Naive thymus-derived CD8-positive, alpha-beta T cell (primary cell): Measurements from ENCODE around the gene SCAMP1. TPM values are rescaled to one million over a fixed set of nuclear protein-coding genes. Genes with fewer than 3 reads are reported as not detected.
"Not testable (repeated sequence)": the region's sequence is repeated elsewhere in the genome, so short reads cannot be mapped to it uniquely, and the experiment has no call there.

ENCODE experiments used
- ATAC-seq, 2 donors: fragments of 150-1000 bp; cut with Tn5 transposase in 1 of 2; sonication (Bioruptor Pico), chemical (Tn5 transposase) in 1 of 2; 1 replicate in 1 of 2; 2 replicates in 1 of 2; pipeline ENCODE4 v1.10.0; 2021; ENCODE audit warnings: mild to moderate bottlenecking in 2 of 2, moderate library complexity in 2 of 2
- POLR2A ChIA-PET: fragments of 350-600 bp; sonication (Branson Sonifier 250); formaldehyde crosslinking; loops from one replicate; lab custom pipeline; 2021; ENCODE audit warnings: antibody characterized with exemption; lab: Charles Lee
- DNase-seq, 10 donors: peaks; one replicate each; pipeline versions ENCODE4 v3.0.0 to v3.0.0-alpha.2; 2020 to 2022
- H3K27ac Mint-ChIP-seq, 10 donors: one replicate each; pipeline ENCODE4 v1.8.0; 2020 to 2022; ENCODE audit warnings: mild to moderate bottlenecking in 10 of 10, mixed read lengths in 10 of 10, moderate library complexity in 4 of 10, inconsistent platforms in 1 of 10
- H3K27me3 Mint-ChIP-seq, 5 donors: one replicate each; pipeline ENCODE4 v1.8.0; 2021 to 2022; ENCODE audit warnings: mixed read lengths in 5 of 5
- H3K36me3 Mint-ChIP-seq, 3 donors: one replicate each; pipeline ENCODE4 v1.8.0; 2020 to 2022; ENCODE audit warnings: mixed read lengths in 3 of 3, mild to moderate bottlenecking in 2 of 3, inconsistent platforms in 1 of 3
- H3K4me1 Mint-ChIP-seq, 4 donors: one replicate each; pipeline ENCODE4 v1.8.0; 2021 to 2022; ENCODE audit warnings: mixed read lengths in 4 of 4
- H3K4me3 Mint-ChIP-seq, 10 donors: one replicate each; pipeline ENCODE4 v1.8.0; 2020 to 2022; ENCODE audit warnings: mild to moderate bottlenecking in 10 of 10, mixed read lengths in 10 of 10, moderate library complexity in 6 of 10, inconsistent platforms in 1 of 10
- H3K9me3 Mint-ChIP-seq, 9 donors: one replicate each; pipeline ENCODE4 v1.8.0; 2020 to 2022; ENCODE audit warnings: mixed read lengths in 9 of 9, mild to moderate bottlenecking in 3 of 9, inconsistent platforms in 1 of 9, moderate library complexity in 1 of 9
- polyA plus RNA-seq, 3 donors: library from polyadenylated mRNA; unstranded; fragments of 300-500 nt; fragmentation: Illumina TruSeq; gene quantifications; one replicate each; pipeline ENCODE4 v1.2.3, GENCODE V29; 2021
- total RNA-seq, 8 experiments: library from RNA in 2 of 8; stranded (reverse) in 2 of 8; gene quantifications; one replicate each; pipeline ENCODE4 v1.2.3 and lab custom pipeline; 2021 to 2026

SCAMP1 gene
- total and polyA plus RNA-seq, 5 experiments from 2014 or later, result 22.0 to 29.3 (median 26.4) TPM

DNA sequence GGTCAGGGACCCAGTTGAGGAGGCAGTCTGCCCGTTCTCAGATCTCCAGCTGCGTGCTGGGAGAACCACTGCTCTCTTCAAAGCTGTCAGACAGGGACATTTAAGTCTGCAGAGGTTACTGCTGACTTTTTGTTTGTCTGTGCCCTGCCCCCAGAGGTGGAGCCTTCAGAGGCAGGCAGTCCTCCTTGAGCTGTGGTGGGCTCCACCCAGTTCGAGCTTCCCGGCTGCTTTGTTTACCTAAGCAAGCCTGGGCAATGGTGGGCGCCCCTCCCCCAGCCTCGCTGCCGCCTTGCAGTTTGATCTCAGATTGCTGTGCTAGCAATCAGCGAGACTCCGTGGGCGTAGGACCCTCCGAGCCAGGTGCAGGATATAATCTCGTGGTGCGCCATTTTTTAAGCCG lies 97.1 kb downstream of the SCAMP1 start:
- H3K4me3 Mint-ChIP-seq, H3K27me3 Mint-ChIP-seq, ATAC-seq, H3K27ac Mint-ChIP-seq, DNase-seq, POLR2A ChIA-PET, H3K9me3 Mint-ChIP-seq: not testable (repeated sequence)
- Mint-ChIP-seq H3K36me3 (peaks cover 18 to 50% (median 46%) of the 10 kb centered on the region in 3 donors), H3K4me1 (peaks cover 11 to 20% (median 15%) of the 10 kb centered on the region in 4 donors)

- DNase-seq, result no peak
- peaks cover 24 to 61% (median 51%) of the 10 kb centered on the region in 3 donors for H3K36me3 Mint-ChIP-seq
- H3K9me3 Mint-ChIP-seq, result peaks cover 0 to 6% (median 0%) of the 10 kb centered on the region in 9 donors
- ATAC-seq, result no peak
- H3K4me1 Mint-ChIP-seq, result peaks cover 11 to 20% (median 16%) of the 10 kb centered on the region in 4 donors
- POLR2A ChIA-PET, result no interaction called here
- no peak overlapping the region for H3K27ac Mint-ChIP-seq
- H3K4me3 Mint-ChIP-seq, result no peak overlapping the region
- H3K27me3 Mint-ChIP-seq, result no peaks in the 10 kb centered on the region
These were observed 98.4 kb downstream of the SCAMP1 start for GRCh38 chr5:78458843-78459242.

DNA sequence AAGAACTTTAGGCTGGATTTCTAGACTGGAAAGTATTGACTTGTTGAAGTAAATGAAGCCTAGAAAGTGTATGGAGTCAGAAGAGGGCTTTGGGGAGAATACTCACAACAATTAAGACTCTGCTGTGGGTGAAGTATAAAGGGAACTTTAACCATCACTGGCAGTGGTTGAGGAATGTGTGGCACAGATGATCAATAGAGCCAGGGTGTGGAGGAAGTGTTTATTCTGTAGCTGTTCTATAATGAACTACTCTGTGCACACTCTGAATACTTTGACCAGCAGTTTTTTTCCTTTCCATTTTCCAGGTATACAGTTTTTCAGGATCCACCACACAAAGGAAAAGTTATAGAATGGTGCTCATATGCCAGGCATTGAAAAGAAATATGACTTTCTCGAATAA lies 106.7 kb downstream of the SCAMP1 start:
- H3K4me3 Mint-ChIP-seq, result no peak overlapping the region

DNA sequence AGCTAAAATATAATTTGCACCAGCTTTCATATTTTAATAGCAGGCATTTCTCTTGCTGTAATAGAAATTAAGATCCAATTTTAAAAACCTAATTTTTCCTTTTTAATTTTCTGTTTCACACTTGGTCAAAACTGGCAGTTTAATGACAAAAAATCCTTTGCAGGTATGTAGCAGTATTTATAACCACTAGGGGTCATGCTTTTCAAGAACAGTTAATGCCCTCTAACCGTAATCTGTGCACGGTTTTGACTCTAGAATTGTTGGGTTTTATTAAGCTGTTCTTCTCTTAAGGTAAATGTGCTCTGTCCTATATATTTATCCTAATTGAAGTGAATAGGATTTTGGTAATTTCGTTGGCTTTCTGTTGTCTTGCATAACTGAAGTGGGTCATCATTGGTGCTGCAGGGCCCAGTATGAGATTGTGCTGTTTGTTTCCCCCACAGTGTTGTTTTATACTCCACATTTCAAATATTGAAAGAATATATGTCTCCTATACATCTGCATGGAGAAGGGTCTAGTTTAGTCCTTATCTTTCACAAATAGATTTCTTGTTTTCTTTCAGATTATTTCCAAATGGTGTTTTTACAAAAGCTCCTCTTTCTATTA lies 107.4 kb downstream of the SCAMP1 start:
- H3K27ac Mint-ChIP-seq, result no peak overlapping the region
- DNase-seq, result peak in 1 of 10 donors; percentile 9

More for the DNA sequence above, 106.7 kb downstream of the SCAMP1 start:
- Mint-ChIP-seq H3K36me3 (peaks cover 13 to 57% (median 26%) of the 10 kb centered on the region in 3 donors), H3K4me1 (peaks cover 0 to 11% (median 4%) of the 10 kb centered on the region in 4 donors), H3K27ac (peak overlapping the region in 1 of 10 donors; percentile 39), H3K27me3 (no peaks in the 10 kb centered on the region), H3K9me3 (no peaks in the 10 kb centered on the region)
- DNase-seq (no peak), ATAC-seq (no peak)
- POLR2A ChIA-PET, result no interaction called here

DNA sequence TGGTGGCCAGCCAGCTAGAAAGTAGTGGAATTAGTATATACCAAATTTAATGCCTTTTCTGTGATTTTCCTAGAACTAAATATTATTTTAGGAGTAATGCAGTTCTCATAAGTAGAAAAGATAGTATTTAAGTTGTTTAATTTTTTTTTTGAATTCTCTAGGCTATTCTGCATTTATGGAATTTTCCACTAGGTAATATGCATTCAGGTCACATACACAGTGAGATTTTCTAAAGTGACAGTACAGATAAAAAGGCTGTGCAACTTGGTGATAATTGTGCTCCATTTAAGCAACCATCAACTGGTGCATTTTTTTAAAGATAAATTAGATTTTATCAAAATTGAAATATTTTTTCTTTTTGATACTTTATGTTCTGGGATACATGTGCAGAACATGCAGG lies 111.5 kb downstream of the SCAMP1 start:
- peaks cover 0 to 43% (median 19%) of the 10 kb centered on the region in 3 donors for H3K36me3 Mint-ChIP-seq
- no peak overlapping the region for H3K27ac Mint-ChIP-seq
- H3K27me3 Mint-ChIP-seq, result no peaks in the 10 kb centered on the region
- H3K4me1 Mint-ChIP-seq, result peaks cover 0 to 4% (median 0%) of the 10 kb centered on the region in 4 donors
- no peak overlapping the region for H3K4me3 Mint-ChIP-seq
- POLR2A ChIA-PET, result no interaction called here
- no peaks in the 10 kb centered on the region for H3K9me3 Mint-ChIP-seq
- ATAC-seq, result no peak
- no peak for DNase-seq

More for the DNA sequence above, 107.4 kb downstream of the SCAMP1 start:
- no peak for ATAC-seq
- Mint-ChIP-seq H3K27me3 (no peaks in the 10 kb centered on the region), H3K9me3 (no peaks in the 10 kb centered on the region), H3K36me3 (peaks cover 12 to 52% (median 25%) of the 10 kb centered on the region in 3 donors), H3K4me1 (peaks cover 0 to 11% (median 4%) of the 10 kb centered on the region in 4 donors), H3K4me3 (no peak overlapping the region)
- POLR2A ChIA-PET, result no interaction called here

- Mint-ChIP-seq H3K36me3 (peaks cover 0 to 43% (median 25%) of the 10 kb centered on the region in 3 donors), H3K4me3 (no peak overlapping the region), H3K27ac (peak overlapping the region in 1 of 10 donors; percentile 15), H3K27me3 (no peaks in the 10 kb centered on the region), H3K9me3 (no peaks in the 10 kb centered on the region), H3K4me1 (no peaks in the 10 kb centered on the region)
- no peak for ATAC-seq
- POLR2A ChIA-PET, result no interaction called here
- no peak for DNase-seq
These were observed 112.2 kb downstream of the SCAMP1 start for GRCh38 chr5:78472469-78473106.

GRCh38 chr5:78473751-78474150 lies 113.3 kb downstream of the SCAMP1 start:
- Mint-ChIP-seq H3K9me3 (no peaks in the 10 kb centered on the region), H3K27me3 (no peaks in the 10 kb centered on the region), H3K4me1 (no peaks in the 10 kb centered on the region), H3K4me3 (no peak overlapping the region), H3K27ac (no peak overlapping the region), H3K36me3 (peaks cover 0 to 43% (median 28%) of the 10 kb centered on the region in 3 donors)
- POLR2A ChIA-PET, result no interaction called here
- no peak for ATAC-seq
- DNase-seq, result no peak

DNA sequence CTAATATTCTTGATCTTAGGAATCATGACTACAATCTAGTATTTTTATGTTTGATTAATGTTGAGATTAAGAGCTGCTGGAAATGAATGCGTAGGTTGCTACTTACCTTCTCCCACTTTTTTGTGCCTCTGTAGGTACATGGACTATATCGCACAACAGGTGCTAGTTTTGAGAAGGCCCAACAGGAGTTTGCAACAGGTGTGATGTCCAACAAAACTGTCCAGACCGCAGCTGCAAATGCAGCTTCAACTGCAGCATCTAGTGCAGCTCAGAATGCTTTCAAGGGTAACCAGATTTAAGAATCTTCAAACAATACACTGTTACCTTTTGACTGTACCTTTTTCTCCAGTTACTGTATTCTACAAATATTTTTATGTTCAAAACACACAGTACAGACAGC lies 115.0 kb downstream of the SCAMP1 start:
- Mint-ChIP-seq H3K27ac (no peak overlapping the region), H3K4me1 (no peaks in the 10 kb centered on the region), H3K4me3 (no peak overlapping the region), H3K9me3 (no peaks in the 10 kb centered on the region), H3K27me3 (no peaks in the 10 kb centered on the region), H3K36me3 (peaks cover 0 to 40% (median 28%) of the 10 kb centered on the region in 3 donors)
- no peak for DNase-seq
- no peak for ATAC-seq
- POLR2A ChIA-PET, result no interaction called here

GRCh38 chr5:78476795-78477194 lies 116.4 kb downstream of the SCAMP1 start:
- H3K4me1 Mint-ChIP-seq, result peaks cover 0 to under 1% (median 0%) of the 10 kb centered on the region in 4 donors
- H3K27ac Mint-ChIP-seq, result no peak overlapping the region
- no peaks in the 10 kb centered on the region for H3K27me3 Mint-ChIP-seq
- no peak overlapping the region for H3K4me3 Mint-ChIP-seq
- no peaks in the 10 kb centered on the region for H3K9me3 Mint-ChIP-seq
- ATAC-seq (no peak), DNase-seq (no peak)
- POLR2A ChIA-PET, result no interaction called here
- H3K36me3 Mint-ChIP-seq, result peaks cover 0 to 37% (median 31%) of the 10 kb centered on the region in 3 donors

- Mint-ChIP-seq H3K27me3 (no peaks in the 10 kb centered on the region), H3K9me3 (no peaks in the 10 kb centered on the region), H3K4me3 (no peak overlapping the region), H3K4me1 (peaks cover 7 to 20% (median 13%) of the 10 kb centered on the region in 4 donors), H3K36me3 (peaks cover 0 to 18% (median 14%) of the 10 kb centered on the region in 3 donors), H3K27ac (peak overlapping the region in 1 of 10 donors; percentile 22)
- ATAC-seq (no peak), DNase-seq (no peak)
- POLR2A ChIA-PET, result no interaction called here
These were observed 122.5 kb downstream of the SCAMP1 start for GRCh38 chr5:78482948-78483347.

DNA sequence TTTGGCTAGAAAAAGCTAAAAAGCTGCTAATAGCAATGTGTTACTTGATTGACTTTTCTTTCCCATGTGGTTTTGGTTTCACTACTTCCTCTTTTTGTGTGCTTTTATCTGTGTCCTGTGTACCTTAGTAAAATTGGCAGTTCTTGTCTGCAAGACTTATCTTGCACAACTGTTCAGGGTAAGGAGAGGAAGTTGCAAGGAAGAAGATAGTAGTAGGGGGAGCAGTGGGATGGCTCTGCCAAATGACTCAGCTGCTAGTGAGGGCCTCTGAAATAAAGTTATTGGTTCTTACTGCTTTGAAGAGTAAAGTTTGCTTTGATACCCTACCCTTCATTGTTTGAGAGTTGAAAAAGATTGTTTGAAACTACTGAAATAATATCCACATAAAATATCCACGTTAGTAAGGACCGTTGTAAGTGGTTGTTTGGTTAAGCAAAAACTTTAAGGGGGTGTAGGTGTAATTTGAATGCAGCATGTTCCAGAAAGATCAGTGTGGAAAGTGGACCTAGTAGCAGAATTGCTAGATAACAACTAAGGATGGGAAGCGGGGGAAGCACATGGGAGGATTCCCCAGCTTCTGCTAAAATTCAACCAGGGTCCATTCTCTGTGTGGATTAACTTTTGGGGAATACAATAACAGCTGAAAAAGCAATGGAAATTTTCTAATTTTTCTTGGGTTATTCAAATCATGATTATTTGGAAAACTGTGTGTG lies 123.5 kb downstream of the SCAMP1 start:
- no peaks in the 10 kb centered on the region for H3K27me3 Mint-ChIP-seq
- H3K4me3 Mint-ChIP-seq, result no peak overlapping the region
- H3K36me3 Mint-ChIP-seq, result peaks cover 0 to 23% (median 12%) of the 10 kb centered on the region in 3 donors
- peaks cover 7 to 20% (median 13%) of the 10 kb centered on the region in 4 donors for H3K4me1 Mint-ChIP-seq
- no peak for DNase-seq
- POLR2A ChIA-PET, result no interaction called here
- H3K27ac Mint-ChIP-seq, result peak overlapping the region in 1 of 10 donors; percentile 20
- no peaks in the 10 kb centered on the region for H3K9me3 Mint-ChIP-seq
- ATAC-seq, result no peak

DNA sequence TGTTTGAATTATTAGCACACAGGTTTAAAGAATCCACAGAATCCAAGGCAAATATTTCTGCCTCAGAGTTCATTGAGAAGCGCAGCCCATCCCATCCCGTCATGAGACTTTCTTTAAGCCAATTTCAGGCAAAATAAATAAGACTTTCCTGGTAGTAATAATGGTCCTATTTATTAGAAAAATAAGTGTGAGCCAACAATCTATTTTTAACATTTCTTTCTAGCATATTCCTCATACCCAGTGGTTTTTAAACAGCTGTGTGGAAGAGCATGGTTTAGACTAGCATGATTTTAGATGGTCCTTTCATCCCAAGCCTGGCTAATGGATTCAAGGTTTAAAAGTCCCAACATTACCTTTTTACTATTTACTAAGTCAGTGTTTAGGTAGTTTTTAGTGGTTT lies 125.8 kb downstream of the SCAMP1 start:
- Mint-ChIP-seq H3K4me3 (no peak overlapping the region), H3K9me3 (no peaks in the 10 kb centered on the region), H3K36me3 (peaks cover 0 to 28% (median 15%) of the 10 kb centered on the region in 3 donors), H3K27me3 (no peaks in the 10 kb centered on the region), H3K4me1 (peaks cover 9 to 20% (median 13%) of the 10 kb centered on the region in 4 donors), H3K27ac (no peak overlapping the region)
- POLR2A ChIA-PET, result no interaction called here
- no peak for DNase-seq
- no peak for ATAC-seq

DNA sequence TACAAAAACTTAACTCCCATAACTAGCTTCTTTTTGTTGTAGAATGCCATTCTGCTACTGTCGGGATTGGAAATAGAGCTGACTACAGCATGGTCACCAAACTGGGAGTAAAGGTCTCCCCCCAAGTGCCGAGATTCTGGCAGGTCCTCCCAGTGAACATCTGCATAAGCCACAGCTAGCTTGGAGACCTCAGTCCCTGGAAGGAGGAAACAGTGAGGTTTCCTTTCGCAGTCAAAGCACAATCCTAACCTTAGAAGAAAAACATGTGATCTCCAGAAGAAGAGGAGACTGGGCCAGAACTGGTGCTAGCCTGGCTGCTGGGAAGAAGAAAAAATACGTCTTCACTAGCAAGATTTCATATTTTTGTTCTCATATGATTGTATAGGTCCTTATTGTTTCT lies 127.4 kb downstream of the SCAMP1 start:
- H3K4me3 Mint-ChIP-seq, result no peak overlapping the region
- peaks cover 9 to 16% (median 13%) of the 10 kb centered on the region in 4 donors for H3K4me1 Mint-ChIP-seq
- H3K27ac Mint-ChIP-seq, result no peak overlapping the region
- ATAC-seq (no peak), DNase-seq (no peak)
- no peaks in the 10 kb centered on the region for H3K27me3 Mint-ChIP-seq
- H3K36me3 Mint-ChIP-seq, result peaks cover 0 to 25% (median 9%) of the 10 kb centered on the region in 3 donors
- H3K9me3 Mint-ChIP-seq, result no peaks in the 10 kb centered on the region
- POLR2A ChIA-PET, result no interaction called here
